Gastrocnemius medialis (tissue), 4 donors: ENCODE data around the gene HNRNPH1.

ENCODE experiments used
- CTCF ChIP-seq, 5 experiments: fragments of 450-650 bp in 3 of 5; fragments of 200-600 bp in 2 of 5; sonication (generic) in 2 of 5; IDR thresholded peaks in 4 of 5; conservative IDR thresholded peaks in 1 of 5; 1 replicate in 4 of 5; 2 replicates in 1 of 5; pipeline ENCODE4 v1.5.1; 2016 to 2019; ENCODE audit warnings: antibody characterized with exemption in 5 of 5, mild to moderate bottlenecking in 3 of 5, moderate library complexity in 3 of 5
- POLR2A ChIP-seq, 2 donors: fragments of 450-650 bp; IDR thresholded peaks; one replicate each; pipeline ENCODE4 v1.6.1; 2017; ENCODE audit warnings: antibody characterized with exemption in 2 of 2, mild to moderate bottlenecking in 2 of 2, moderate library complexity in 2 of 2

- TF ChIP-seq CTCF (IDR thresholded peaks at IDR 0.05 in 4 of 5, conservative IDR thresholded peaks at IDR 0.05 in 1 of 5) = no peak
- no peak for TF ChIP-seq POLR2A (IDR thresholded peaks at IDR 0.05)
Observed at GRCh38 chr5:179609834-179610108, 13.7 kb downstream of the HNRNPH1 start.
